Measurements from ENCODE around the gene SAMD13.

The SAMD13 gene

GRCh38 chr1:84353695-84354094, 52.2 kb downstream of the SAMD13 start:
- no peak for TF ChIP-seq CTCF (IDR thresholded peaks at IDR 0.05; ENCODE audit: low read depth, low read length)
- Histone ChIP-seq H3K4me3 (ENCODE audit: low read depth, low read length) (no peak overlapping the region), H3K36me3 (no peaks in the 10 kb centered on the region), H3K9me3 (ENCODE audit: severe bottlenecking) (no peaks in the 10 kb centered on the region), H3K27me3 (ENCODE audit: insufficient read depth, low read depth, severe bottlenecking) (no peaks in the 10 kb centered on the region), H3K27ac (no peak overlapping the region)
- no peak for DNase-seq

GRCh38 chr1:84355556-84355955, 54.0 kb downstream of the SAMD13 start:
- no peak overlapping the region for H3K27ac ChIP-seq
- H3K27me3 ChIP-seq (ENCODE audit: insufficient read depth, low read depth, severe bottlenecking): no peaks in the 10 kb centered on the region
- no peak for TF ChIP-seq CTCF (IDR thresholded peaks at IDR 0.05; ENCODE audit: low read depth, low read length)
- H3K9me3 ChIP-seq (ENCODE audit: severe bottlenecking): no peaks in the 10 kb centered on the region
- H3K4me3 ChIP-seq (ENCODE audit: low read depth, low read length): no peak overlapping the region
- H3K36me3 ChIP-seq: no peaks in the 10 kb centered on the region
- DNase-seq: no peak

GRCh38 chr1:84356881-84357280, 55.4 kb downstream of the SAMD13 start:
- Histone ChIP-seq H3K36me3 (no peaks in the 10 kb centered on the region), H3K27ac (no peak overlapping the region), H3K4me3 (ENCODE audit: low read depth, low read length) (no peak overlapping the region), H3K27me3 (ENCODE audit: insufficient read depth, low read depth, severe bottlenecking) (no peaks in the 10 kb centered on the region), H3K9me3 (ENCODE audit: severe bottlenecking) (no peaks in the 10 kb centered on the region)
- DNase-seq: no peak
- TF ChIP-seq CTCF (IDR thresholded peaks at IDR 0.05; ENCODE audit: low read depth, low read length): no peak

GRCh38 chr1:84358695-84359094, 57.2 kb downstream of the SAMD13 start:
- Histone ChIP-seq H3K36me3 (no peaks in the 10 kb centered on the region), H3K4me3 (ENCODE audit: low read depth, low read length) (no peak overlapping the region), H3K27ac (no peak overlapping the region), H3K27me3 (ENCODE audit: insufficient read depth, low read depth, severe bottlenecking) (no peaks in the 10 kb centered on the region), H3K9me3 (ENCODE audit: severe bottlenecking) (no peaks in the 10 kb centered on the region)
- TF ChIP-seq CTCF (IDR thresholded peaks at IDR 0.05; ENCODE audit: low read depth, low read length): no peak
- no peak for DNase-seq

- Histone ChIP-seq H3K9me3 (ENCODE audit: severe bottlenecking) (no peaks in the 10 kb centered on the region), H3K27ac (no peak overlapping the region), H3K27me3 (ENCODE audit: insufficient read depth, low read depth, severe bottlenecking) (no peaks in the 10 kb centered on the region), H3K36me3 (no peaks in the 10 kb centered on the region), H3K4me3 (ENCODE audit: low read depth, low read length) (no peak overlapping the region)
- TF ChIP-seq CTCF (IDR thresholded peaks at IDR 0.05; ENCODE audit: low read depth, low read length): no peak
- DNase-seq: no peak
Measured at GRCh38 chr1:84360316-84360715, 58.8 kb downstream of the SAMD13 start.

- Histone ChIP-seq H3K9me3 (ENCODE audit: severe bottlenecking) (no peaks in the 10 kb centered on the region), H3K36me3 (no peaks in the 10 kb centered on the region), H3K27me3 (ENCODE audit: insufficient read depth, low read depth, severe bottlenecking) (no peaks in the 10 kb centered on the region), H3K4me3 (ENCODE audit: low read depth, low read length) (no peak overlapping the region), H3K27ac (no peak overlapping the region)
- DNase-seq: no peak
- TF ChIP-seq CTCF (IDR thresholded peaks at IDR 0.05; ENCODE audit: low read depth, low read length): no peak
Measured at GRCh38 chr1:84361796-84362195, 60.3 kb downstream of the SAMD13 start.

Measured in WERI-Rb-1 (cell line).